ENCODE results near the gene DCAF6. TPM values are rescaled to one million over a fixed set of nuclear protein-coding genes. Genes with fewer than 3 reads are reported as not detected.

Gene DCAF6
- total RNA-seq, 2 experiments from 2014 or later: 23.2 to 30.6 TPM

GRCh38 chr1:167915569-167915968 is 20.9 kb upstream of the DCAF6 start:
- H3K79me2 ChIP-seq (ENCODE audit: insufficient read depth, low read depth, low read length): no peaks in the 10 kb centered on the region
- intact Hi-C loops (cut with micrococcal nuclease; ENCODE audit: unreplicated experiment): no loop called here
- H3K27ac ChIP-seq (ENCODE audit: low read depth, low read length, poor library complexity, severe bottlenecking): no peak overlapping the region
- TF ChIP-seq CTCF (conservative IDR thresholded peaks at IDR 0.05; ENCODE audit: low read length) (no peak), EZH2phosphoT487 (IDR thresholded peaks at IDR 0.05; ENCODE audit: borderline replicate concordance, low read depth, low read length) (no peak)
- no peak for DNase-seq (ENCODE audit: low spot score)
- no peak overlapping the region for H3K4me3 ChIP-seq (ENCODE audit: low read depth, low read length, poor library complexity, severe bottlenecking)
- H3K36me3 ChIP-seq (ENCODE audit: insufficient read depth, low read length): peaks cover 16% of the 10 kb centered on the region
- H3K4me2 ChIP-seq (ENCODE audit: low read length): no peak overlapping the region
- no TSS peak for BruUV-seq (replicated peaks)
- H4K20me1 ChIP-seq (ENCODE audit: insufficient read depth, low read length): no peaks in the 10 kb centered on the region
- H2AFZ ChIP-seq (ENCODE audit: low read length): no peak overlapping the region
- CTCF ChIA-PET (ENCODE audit: unreplicated experiment): no interaction called here
- no peaks in the 10 kb centered on the region for H3K9me3 ChIP-seq (ENCODE audit: low read length)
- POLR2A ChIA-PET: interaction anchor here (0.7 to 1.9 kb wide), 3 partner anchors 54 to 416 kb away, joined by 3 to 5 read pairs (median 3); no protein-coding TSS in a partner anchor
- no peaks in the 10 kb centered on the region for H3K4me1 ChIP-seq (ENCODE audit: insufficient read depth, low read length, poor library complexity, severe bottlenecking)
- H3K9me2 ChIP-seq (ENCODE audit: insufficient read depth, low read length): no peaks in the 10 kb centered on the region

GRCh38 chr1:167916766-167917511 is 19.5 kb upstream of the DCAF6 start:
- TF ChIP-seq CTCF (conservative IDR thresholded peaks at IDR 0.05; ENCODE audit: low read length) (no peak), EZH2phosphoT487 (IDR thresholded peaks at IDR 0.05; ENCODE audit: borderline replicate concordance, low read depth, low read length) (no peak)
- Histone ChIP-seq H3K4me3 (ENCODE audit: low read depth, low read length, poor library complexity, severe bottlenecking) (no peak overlapping the region), H3K36me3 (ENCODE audit: insufficient read depth, low read length) (peaks cover 16% of the 10 kb centered on the region), H3K9me2 (ENCODE audit: insufficient read depth, low read length) (no peaks in the 10 kb centered on the region), H4K20me1 (ENCODE audit: insufficient read depth, low read length) (no peaks in the 10 kb centered on the region), H3K9me3 (ENCODE audit: low read length) (no peaks in the 10 kb centered on the region), H3K4me1 (ENCODE audit: insufficient read depth, low read length, poor library complexity, severe bottlenecking) (no peaks in the 10 kb centered on the region), H3K4me2 (ENCODE audit: low read length) (no peak overlapping the region), H2AFZ (ENCODE audit: low read length) (no peak overlapping the region), H3K27ac (ENCODE audit: low read depth, low read length, poor library complexity, severe bottlenecking) (no peak overlapping the region), H3K79me2 (ENCODE audit: insufficient read depth, low read depth, low read length) (no peaks in the 10 kb centered on the region)
- ChIA-PET CTCF (ENCODE audit: unreplicated experiment) (no interaction called here), POLR2A (interaction anchor here (1.6 to 1.9 kb wide), 2 partner anchors 15 to 53 kb away, joined by 5 to 12 read pairs; no protein-coding TSS in a partner anchor)
- intact Hi-C loops (cut with micrococcal nuclease; ENCODE audit: unreplicated experiment): no loop called here
- no TSS peak for BruUV-seq (replicated peaks)
- DNase-seq (ENCODE audit: low spot score): no peak

GRCh38 chr1:167922023-167922422 is 14.5 kb upstream of the DCAF6 start:
- DNase-seq (ENCODE audit: low spot score): no peak
- H3K4me2 ChIP-seq (ENCODE audit: low read length): no peak overlapping the region
- peaks cover 7% of the 10 kb centered on the region; the same call in 1 of the 2 replicates for H3K79me2 ChIP-seq (ENCODE audit: insufficient read depth, low read depth, low read length)
- POLR2A ChIA-PET: interaction anchor here (0.7 to 2.2 kb wide), 3 partner anchors 9 to 21 kb away, joined by 3 to 6 read pairs (median 6); no protein-coding TSS in a partner anchor
- H4K20me1 ChIP-seq (ENCODE audit: insufficient read depth, low read length): no peaks in the 10 kb centered on the region
- peaks cover 7% of the 10 kb centered on the region for H3K4me1 ChIP-seq (ENCODE audit: insufficient read depth, low read length, poor library complexity, severe bottlenecking)
- intact Hi-C loops (cut with micrococcal nuclease; ENCODE audit: unreplicated experiment): no loop called here
- H3K27ac ChIP-seq (ENCODE audit: low read depth, low read length, poor library complexity, severe bottlenecking): no peak overlapping the region
- CTCF ChIA-PET (ENCODE audit: unreplicated experiment): interaction anchor here (0.6 to 1.1 kb wide), 2 partner anchors 8 to 169 kb away, joined by 3 to 4 read pairs; no protein-coding TSS in a partner anchor
- no peak for TF ChIP-seq CTCF (conservative IDR thresholded peaks at IDR 0.05; ENCODE audit: low read length)
- TF ChIP-seq EZH2phosphoT487 (IDR thresholded peaks at IDR 0.05; ENCODE audit: borderline replicate concordance, low read depth, low read length): no peak
- no peaks in the 10 kb centered on the region for H3K9me3 ChIP-seq (ENCODE audit: low read length)
- H3K4me3 ChIP-seq (ENCODE audit: low read depth, low read length, poor library complexity, severe bottlenecking): no peak overlapping the region
- H2AFZ ChIP-seq (ENCODE audit: low read length): no peak overlapping the region
- H3K36me3 ChIP-seq (ENCODE audit: insufficient read depth, low read length): peaks cover 25% of the 10 kb centered on the region
- no TSS peak for BruUV-seq (replicated peaks)
- H3K9me2 ChIP-seq (ENCODE audit: insufficient read depth, low read length): no peaks in the 10 kb centered on the region
